ENCODE data around the gene PANK3. TPM values are rescaled to one million over a fixed set of nuclear protein-coding genes. Genes with fewer than 3 reads are reported as not detected.

PANK3 gene
- total and polyA plus RNA-seq, 9 of the 15 experiments (the other 6 are each of a cell fraction or from before 2014, with no cell fraction given) = 5.9 to 50.4 (median 29.7) TPM

- no peak for FAIRE-seq
- no peaks in the 10 kb centered on the region for H3K79me2 ChIP-seq (ENCODE audit: control insufficient read depth, insufficient read depth, low read length)
- H3K4me3 ChIP-seq = no peak overlapping the region
- ATAC-seq = no peak
- no peaks in the 10 kb centered on the region for H3K36me3 ChIP-seq (ENCODE audit: control insufficient read depth, insufficient read depth, low read length)
- no peak overlapping the region for H3K27ac ChIP-seq (ENCODE audit: extremely low read depth, low read depth, low read length)
- DNase-seq (ENCODE audit: extremely low read depth in 1 of 4, low spot score in 3 of 4) = no peak
- in situ Hi-C loops (cut with MboI) (no loop called here), intact Hi-C loops (cut with micrococcal nuclease) (no loop called here)
- H3K4me2 ChIP-seq (ENCODE audit: insufficient read depth, low read length) = no peak overlapping the region
- no peaks in the 10 kb centered on the region; a peak in 1 of 5 replicates for H3K27me3 ChIP-seq (ENCODE audit: control insufficient read depth in 2 of 2, insufficient read depth in 2 of 2, low read length in 2 of 2)
- H3K9me1 ChIP-seq (ENCODE audit: control insufficient read depth, insufficient read depth, low read length) = no peaks in the 10 kb centered on the region
- ChIA-PET CTCF (ENCODE audit: low intra/inter-chr PET ratio) (no interaction called here), POLR2A (no interaction called here)
- TF ChIP-seq GABPB1 (CRISPR knock-in tag; IDR thresholded peaks at IDR 0.05) (no peak), CTCF (IDR thresholded peaks at IDR 0.05 in 2 of 3, conservative IDR thresholded peaks at IDR 0.05 in 1 of 3; ENCODE audit: insufficient read depth in 2 of 3, low read depth in 1 of 3, low read length in 3 of 3) (no peak), ZEB2 (IDR thresholded peaks at IDR 0.05) (no peak), ZNF311 (CRISPR knock-in tag; IDR thresholded peaks at IDR 0.05) (no peak), FOXK1 (CRISPR knock-in tag; IDR thresholded peaks at IDR 0.05; ENCODE audit: borderline replicate concordance) (no peak), MGA (IDR thresholded peaks at IDR 0.05) (no peak), PHTF2 (CRISPR knock-in tag; IDR thresholded peaks at IDR 0.05) (no peak)
- BruUV-seq (replicated peaks) = no TSS peak
- H3K4me1 ChIP-seq (replicated peaks in 1 of 2; ENCODE audit: control insufficient read depth in 2 of 2, insufficient read depth in 2 of 2, low read length in 2 of 2) = no peaks in the 10 kb centered on the region; a peak in 1 of 5 replicates
- H2AFZ ChIP-seq (ENCODE audit: low read depth, low read length) = no peak overlapping the region
- 0% methylated on average over 2 of the region's 2 CpGs for WGBS (ENCODE audit: insufficient coverage, low coverage, missing lambda C conversion rate)
- peaks cover 4% of the 10 kb centered on the region for H3K9me3 ChIP-seq (replicated peaks; ENCODE audit: control insufficient read depth, insufficient read depth, low read depth, low read length)
- no peaks in the 10 kb centered on the region for H4K20me1 ChIP-seq (replicated peaks; ENCODE audit: control insufficient read depth, insufficient read depth, low read length)
- H3K9ac ChIP-seq (ENCODE audit: insufficient read depth in 1 of 2, low read depth in 2 of 2, low read length in 2 of 2) = no peak overlapping the region
Measured at GRCh38 chr5:168596927-168597326, 17.8 kb upstream of the PANK3 start.

Data from K562 (cell line).